SK-N-SH treated with all-trans-retinoic acid at 6 μM for 48 hours (cell line): ENCODE measurements around the gene MXRA7.

Source experiments
- ARNTL ChIP-seq: fragments of 450-650 bp; formaldehyde crosslinking; IDR thresholded peaks from 2 replicates; pipeline ENCODE4 v1.5.0; 2020; ENCODE audit warnings: low read depth, mild to moderate bottlenecking, moderate library complexity, borderline replicate concordance
- BACH2 ChIP-seq: fragments of 250-450 bp; sonication (Bioruptor Pico); IDR thresholded peaks from 2 replicates; pipeline ENCODE4 v1.9.0; 2021; ENCODE audit warnings: mild to moderate bottlenecking, borderline replicate concordance
- ESRRG ChIP-seq: fragments of 250-450 bp; sonication (Bioruptor Pico); IDR thresholded peaks from 2 replicates; pipeline ENCODE4 v1.6.1; 2021; ENCODE audit warnings: mild to moderate bottlenecking
- OSR1 ChIP-seq: fragments of 250-450 bp; sonication (Bioruptor Pico); IDR thresholded peaks from 2 replicates; pipeline ENCODE4 v1.8.0; 2022; ENCODE audit warnings: moderate library complexity, mild to moderate bottlenecking, inconsistent platforms
- PATZ1 ChIP-seq: fragments of 250-450 bp; sonication (Bioruptor Pico); IDR thresholded peaks from 2 replicates; pipeline ENCODE4 v1.8.0; 2020; ENCODE audit warnings: mild to moderate bottlenecking, moderate library complexity, borderline replicate concordance
- PPARA ChIP-seq: fragments of 250-450 bp; sonication (Bioruptor Pico); IDR thresholded peaks from 2 replicates; pipeline ENCODE4 v1.5.0; 2020; ENCODE audit warnings: mild to moderate bottlenecking, borderline replicate concordance
- TSHZ2 ChIP-seq: fragments of 250-450 bp; sonication (Bioruptor Pico); IDR thresholded peaks from 2 replicates; pipeline ENCODE4 v1.5.0; 2020; ENCODE audit warnings: mild to moderate bottlenecking, moderate library complexity
- ZFP3 ChIP-seq: fragments of 250-450 bp; sonication (Bioruptor Pico); IDR thresholded peaks from 2 replicates; pipeline ENCODE4 v1.5.0; 2020; ENCODE audit warnings: mild to moderate bottlenecking, moderate library complexity
- TF ChIP-seq, protein P1 (sequence below): fragments of 250-450 bp; sonication (Bioruptor Pico); IDR thresholded peaks from 2 replicates; pipeline ENCODE4 v1.5.1; 2020; ENCODE audit warnings: low read depth, mild to moderate bottlenecking, moderate library complexity
- TF ChIP-seq, protein P2 (sequence below): fragments of 250-450 bp; sonication (Bioruptor Pico); IDR thresholded peaks from 2 replicates; pipeline ENCODE4 v1.5.1; 2021; ENCODE audit warnings: mild to moderate bottlenecking, moderate library complexity

DNA sequence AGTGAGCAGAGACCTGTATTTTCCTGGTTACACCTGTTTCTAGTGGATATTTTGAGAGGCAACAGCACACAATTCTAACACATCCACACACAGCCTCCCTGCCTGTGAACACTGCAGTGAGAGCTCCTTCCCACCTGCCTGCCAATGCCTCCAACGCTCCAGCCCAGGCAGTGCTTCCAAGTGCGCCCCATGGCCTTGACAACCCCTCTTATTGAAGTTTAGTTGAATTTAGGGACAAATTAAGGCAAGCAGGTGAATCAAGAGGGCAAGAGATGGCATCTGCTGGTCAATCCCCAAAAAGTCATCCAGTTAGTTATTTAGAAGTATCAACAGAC lies 4.7 kb upstream of the MXRA7 start:
- TF ChIP-seq ESRRG (CRISPR knock-in tag) (no peak), TSHZ2 (no peak), ZFP3 (CRISPR knock-in tag) (no peak), BACH2 (no peak), OSR1 (no peak), PPARA (CRISPR knock-in tag) (no peak), ARNTL (no peak), PATZ1 (CRISPR knock-in tag) (no peak)
- TF ChIP-seq, protein P1, sequence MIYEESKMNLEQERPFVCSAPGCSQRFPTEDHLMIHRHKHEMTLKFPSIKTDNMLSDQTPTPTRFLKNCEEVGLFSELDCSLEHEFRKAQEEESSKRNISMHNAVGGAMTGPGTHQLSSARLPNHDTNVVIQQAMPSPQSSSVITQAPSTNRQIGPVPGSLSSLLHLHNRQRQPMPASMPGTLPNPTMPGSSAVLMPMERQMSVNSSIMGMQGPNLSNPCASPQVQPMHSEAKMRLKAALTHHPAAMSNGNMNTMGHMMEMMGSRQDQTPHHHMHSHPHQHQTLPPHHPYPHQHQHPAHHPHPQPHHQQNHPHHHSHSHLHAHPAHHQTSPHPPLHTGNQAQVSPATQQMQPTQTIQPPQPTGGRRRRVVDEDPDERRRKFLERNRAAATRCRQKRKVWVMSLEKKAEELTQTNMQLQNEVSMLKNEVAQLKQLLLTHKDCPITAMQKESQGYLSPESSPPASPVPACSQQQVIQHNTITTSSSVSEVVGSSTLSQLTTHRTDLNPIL (CRISPR knock-in tag): no peak
- TF ChIP-seq, protein P2, sequence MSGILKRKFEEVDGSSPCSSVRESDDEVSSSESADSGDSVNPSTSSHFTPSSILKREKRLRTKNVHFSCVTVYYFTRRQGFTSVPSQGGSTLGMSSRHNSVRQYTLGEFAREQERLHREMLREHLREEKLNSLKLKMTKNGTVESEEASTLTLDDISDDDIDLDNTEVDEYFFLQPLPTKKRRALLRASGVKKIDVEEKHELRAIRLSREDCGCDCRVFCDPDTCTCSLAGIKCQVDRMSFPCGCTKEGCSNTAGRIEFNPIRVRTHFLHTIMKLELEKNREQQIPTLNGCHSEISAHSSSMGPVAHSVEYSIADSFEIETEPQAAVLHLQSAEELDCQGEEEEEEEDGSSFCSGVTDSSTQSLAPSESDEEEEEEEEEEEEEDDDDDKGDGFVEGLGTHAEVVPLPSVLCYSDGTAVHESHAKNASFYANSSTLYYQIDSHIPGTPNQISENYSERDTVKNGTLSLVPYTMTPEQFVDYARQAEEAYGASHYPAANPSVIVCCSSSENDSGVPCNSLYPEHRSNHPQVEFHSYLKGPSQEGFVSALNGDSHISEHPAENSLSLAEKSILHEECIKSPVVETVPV (CRISPR knock-in tag): no peak
